SK-N-SH (cell line): Measurements from ENCODE around the gene NXPE3. TPM values are rescaled to one million over a fixed set of nuclear protein-coding genes. Genes with fewer than 3 reads are reported as not detected.

ENCODE experiments used
- CTCF ChIA-PET: fragments of 300-600, 350-600 bp; formaldehyde crosslinking; extraction: SDS; loops from one replicate; lab custom pipeline; 2021; lab: Yijun Ruan, JAX
- POLR2A ChIA-PET: fragments of 350-600 bp; sonication (Branson Sonifier 250); formaldehyde crosslinking; extraction: SDS; loops from one replicate; lab custom pipeline; 2020; ENCODE audit warnings: antibody characterized with exemption, inconsistent platforms; lab: Yijun Ruan, JAX
- DNase-seq: peaks from one replicate; pipeline ENCODE4 v3.0.0; 2012
- H2AFZ ChIP-seq: fragments of 200-600 bp; sonication (generic); 2 replicates; pipeline ENCODE4 v1.8.1; 2016; ENCODE audit warnings: antibody characterized with exemption, mild to moderate bottlenecking, low read depth
- H3F3A ChIP-seq: fragments of 200-600 bp; sonication (generic); replicated peaks from 2 replicates; pipeline ENCODE3; 2016; ENCODE audit warnings: antibody characterized with exemption, mild to moderate bottlenecking; ENCODE audit not compliant: insufficient read depth
- H3K27ac ChIP-seq, 2 experiments: fragments of 200-500 bp in 1 of 2; fragments of 200-600 bp in 1 of 2; sonication (Bioruptor generic) in 1 of 2; sonication (generic), shearing (Covaris generic) in 1 of 2; 2 replicates each; pipeline versions ENCODE4 v1.5.1 to v1.6.1; 2014 to 2016; ENCODE audit warnings: low read depth in 2 of 2, inconsistent platforms in 1 of 2, low read length in 1 of 2, mild to moderate bottlenecking in 1 of 2, mixed read lengths in 1 of 2
- H3K27me3 ChIP-seq: fragments of 200-600 bp; sonication (generic), shearing (Covaris generic); 2 replicates; pipeline ENCODE4 v1.6.1; 2016; ENCODE audit warnings: mixed run types; ENCODE audit not compliant: insufficient read depth
- H3K36me3 ChIP-seq, 2 experiments: fragments of 200-500 bp in 1 of 2; fragments of 200-600 bp in 1 of 2; sonication (Bioruptor generic) in 1 of 2; sonication (generic) in 1 of 2; replicated peaks in 1 of 2; 2 replicates each; pipeline versions ENCODE3 to v1.5.1; 2014 to 2016; ENCODE audit warnings: low read length in 1 of 2, mild to moderate bottlenecking in 1 of 2; ENCODE audit not compliant: insufficient read depth in 2 of 2, control insufficient read depth in 1 of 2
- H3K4me1 ChIP-seq, 2 experiments: fragments of 200-500 bp in 1 of 2; fragments of 200-600 bp in 1 of 2; sonication (Bioruptor generic) in 1 of 2; sonication (generic), shearing (Covaris generic) in 1 of 2; 2 replicates each; pipeline versions ENCODE4 v1.5.1 to v1.6.1; 2014 to 2016; ENCODE audit warnings: low read depth in 1 of 2, low read length in 1 of 2, mixed run types in 1 of 2; ENCODE audit not compliant: insufficient read depth in 2 of 2, control insufficient read depth in 1 of 2
- H3K4me2 ChIP-seq: fragments of 200-600 bp; sonication (generic), shearing (Covaris generic); 2 replicates; pipeline ENCODE4 v1.6.1; 2017; ENCODE audit warnings: mixed run types
- H3K4me3 ChIP-seq, 2 experiments: fragments of 200-500 bp in 1 of 2; fragments of 200-600 bp in 1 of 2; sonication (Bioruptor generic) in 1 of 2; sonication (generic), shearing (Covaris generic) in 1 of 2; 2 replicates each; pipeline versions ENCODE4 v1.5.1 to v1.8.1; 2014 to 2016; ENCODE audit warnings: low read depth in 2 of 2, inconsistent platforms in 1 of 2, low read length in 1 of 2, mild to moderate bottlenecking in 1 of 2, mixed read lengths in 1 of 2, moderate library complexity in 1 of 2
- H3K79me2 ChIP-seq: fragments of 200-600 bp; sonication (generic); 2 replicates; pipeline ENCODE4 v1.8.1; 2017; ENCODE audit warnings: mild to moderate bottlenecking; ENCODE audit not compliant: insufficient read depth
- H3K9ac ChIP-seq: fragments of 200-600 bp; sonication (generic); 2 replicates; pipeline ENCODE4 v1.6.1; 2017; ENCODE audit warnings: mixed run types
- H3K9me2 ChIP-seq: fragments of 200-600 bp; sonication (generic); 2 replicates; pipeline ENCODE4 v1.6.1; 2017; ENCODE audit warnings: mixed run types
- H3K9me3 ChIP-seq: fragments of 200-600 bp; sonication (generic); 2 replicates; pipeline ENCODE4 v1.6.1; 2017; ENCODE audit warnings: mixed run types, mild to moderate bottlenecking, moderate library complexity
- H4K20me1 ChIP-seq: fragments of 200-600 bp; sonication (generic); 2 replicates; pipeline ENCODE4 v1.6.1; 2017; ENCODE audit warnings: mild to moderate bottlenecking, mixed run types; ENCODE audit not compliant: insufficient read depth
- CTCF ChIP-seq: fragments of 200-600 bp; sonication (generic); IDR thresholded peaks from 2 replicates; pipeline ENCODE4 v1.6.1; 2017; ENCODE audit warnings: antibody characterized with exemption, mild to moderate bottlenecking, moderate library complexity
- FOSL2 ChIP-seq: IDR thresholded peaks from 2 replicates; pipeline ENCODE4 v1.4.0; 2012; ENCODE audit warnings: low read depth, mild to moderate bottlenecking, moderate library complexity, borderline replicate concordance
- GABPA ChIP-seq: IDR thresholded peaks from 2 replicates; pipeline ENCODE4 v1.4.0; 2012; ENCODE audit warnings: low read depth, mild to moderate bottlenecking
- JUND ChIP-seq: IDR thresholded peaks from 2 replicates; pipeline ENCODE4 v1.4.0; 2012
- MEF2A ChIP-seq: IDR thresholded peaks from 2 replicates; pipeline ENCODE4 v1.4.0; 2012; ENCODE audit warnings: low read depth, borderline replicate concordance
- NFIC ChIP-seq: IDR thresholded peaks from 2 replicates; pipeline ENCODE4 v1.4.0; 2012; ENCODE audit warnings: borderline replicate concordance
- NRF1 ChIP-seq: IDR thresholded peaks from 2 replicates; pipeline ENCODE4 v1.6.1; 2012; ENCODE audit warnings: low read depth, mild to moderate bottlenecking, low read length
- PBX3 ChIP-seq: IDR thresholded peaks from 2 replicates; pipeline ENCODE4; 2012
- POLR2AphosphoS5 ChIP-seq: IDR thresholded peaks from 2 replicates; pipeline ENCODE4 v1.6.1; 2012; ENCODE audit warnings: low read depth, low read length
- REST ChIP-seq: IDR thresholded peaks from 2 replicates; pipeline ENCODE4 v1.6.1; 2012; ENCODE audit warnings: mild to moderate bottlenecking, low read depth, low read length, moderate library complexity
- RXRA ChIP-seq: IDR thresholded peaks from 2 replicates; pipeline ENCODE4 v1.4.0; 2012; ENCODE audit warnings: low read depth, mild to moderate bottlenecking, borderline replicate concordance
- SIN3A ChIP-seq: IDR thresholded peaks from 2 replicates; pipeline ENCODE4 v1.6.1; 2012; ENCODE audit warnings: low read depth, mild to moderate bottlenecking, low read length, moderate library complexity, borderline replicate concordance
- TAF1 ChIP-seq: IDR thresholded peaks from 2 replicates; pipeline ENCODE4 v1.6.1; 2012; ENCODE audit warnings: low read depth, mild to moderate bottlenecking, low read length, moderate library complexity, borderline replicate concordance
- TCF12 ChIP-seq: IDR thresholded peaks from 2 replicates; pipeline ENCODE4 v1.4.0; 2012
- TEAD4 ChIP-seq: IDR thresholded peaks from 2 replicates; pipeline ENCODE4 v1.4.0; 2012; ENCODE audit warnings: mild to moderate bottlenecking, borderline replicate concordance; ENCODE audit not compliant: insufficient read depth
- YY1 ChIP-seq: IDR thresholded peaks from 2 replicates; pipeline ENCODE4 v1.4.0; 2012; ENCODE audit warnings: low read depth, mild to moderate bottlenecking
- WGBS: methylation state at CpG from one replicate; pipeline ENCODE4 v1.1.6; 2017; ENCODE audit warnings: low lambda C conversion rate; 5-methylcytosine and 5-hydroxymethylcytosine counted together
- polyA plus RNA-seq, 3 experiments: library from polyadenylated mRNA; depleted of rRNA; stranded (reverse); fragments of >200 nt; gene quantifications; 2 replicates each; pipeline ENCODE4 v1.2.3, GENCODE V29; 2012
- TF ChIP-seq, protein P1 (sequence below): IDR thresholded peaks from 2 replicates; pipeline ENCODE4 v1.4.0; 2012; ENCODE audit warnings: low read depth, borderline replicate concordance
- TF ChIP-seq, protein P2 (sequence below): IDR thresholded peaks from 2 replicates; pipeline ENCODE4 v1.4.0; 2012; ENCODE audit warnings: low read depth, borderline replicate concordance

The NXPE3 gene
- polyA plus RNA-seq, 1 of the 3 experiments (the other 2 are of a cell fraction) = 21.3 TPM

DNA sequence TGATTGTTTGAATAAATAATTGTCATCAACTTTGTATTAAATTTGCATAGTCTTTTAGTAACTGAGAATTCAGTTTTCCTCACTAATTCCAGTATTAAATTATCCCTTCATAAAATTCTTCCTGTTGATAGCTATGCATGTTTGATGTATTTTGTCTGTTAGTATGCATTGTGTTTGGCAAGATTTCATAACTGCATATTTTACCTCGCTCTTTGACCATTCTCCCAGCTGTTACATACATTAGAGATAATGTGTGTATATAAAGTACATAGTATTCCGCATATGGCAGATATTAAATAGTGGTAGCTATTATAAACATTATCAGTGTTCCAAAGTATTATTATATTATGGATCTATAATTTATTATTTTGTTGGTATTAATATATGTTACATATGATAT is 59.7 kb downstream of the NXPE3 start:
- ChIA-PET CTCF (interaction anchor here (1.5 kb wide), 1 partner anchor 390 kb away, joined by 5 read pairs; no protein-coding TSS in a partner anchor), POLR2A (no interaction called here)
- H3K27ac ChIP-seq = no peak overlapping the region
- DNase-seq = no peak
- no peaks in the 10 kb centered on the region for H3K27me3 ChIP-seq
- no peaks in the 10 kb centered on the region for H3K79me2 ChIP-seq
- WGBS = 98% methylated on average over 2 of the region's 2 CpGs
- H3K9ac ChIP-seq = no peak overlapping the region
- H3F3A ChIP-seq = no peaks in the 10 kb centered on the region
- peaks cover 0 to 4% of the 10 kb centered on the region in 2 experiments for H3K36me3 ChIP-seq
- H3K4me1 ChIP-seq = no peaks in the 10 kb centered on the region; a peak in 1 of 4 replicates
- no peak overlapping the region for H3K4me3 ChIP-seq
- no peak overlapping the region for H3K4me2 ChIP-seq
- TF ChIP-seq CTCF = no peak
- TF ChIP-seq SIN3A = no peak
- TF ChIP-seq JUND = no peak
- TF ChIP-seq POLR2AphosphoS5 = no peak
- no peak for TF ChIP-seq GABPA
- TF ChIP-seq, all 33 proteins: peak for 0
- H4K20me1 ChIP-seq = no peaks in the 10 kb centered on the region
- no peak overlapping the region for H2AFZ ChIP-seq
- H3K9me3 ChIP-seq = no peaks in the 10 kb centered on the region
- H3K9me2 ChIP-seq = no peaks in the 10 kb centered on the region

DNA sequence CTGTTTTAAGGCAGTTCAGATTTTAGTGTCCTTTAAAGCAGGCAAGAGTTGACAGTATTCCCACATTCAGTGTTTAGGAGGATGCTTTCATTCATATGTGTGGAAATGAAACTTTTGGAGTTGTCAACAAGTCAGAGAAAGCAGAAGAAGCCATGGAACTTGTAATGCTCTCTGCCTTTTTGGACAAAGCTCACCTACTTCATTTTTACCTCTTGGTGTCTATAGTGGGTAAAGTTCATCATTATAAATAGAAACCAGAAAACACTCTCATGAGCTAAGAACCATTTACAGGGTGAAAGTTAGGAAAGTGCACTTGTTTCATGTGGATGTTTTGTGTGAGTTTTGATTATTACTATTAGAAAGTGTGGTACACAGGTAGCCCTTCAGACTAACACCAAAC is 61.1 kb downstream of the NXPE3 start:
- Histone ChIP-seq H3K9me2 (no peaks in the 10 kb centered on the region), H3K9ac (no peak overlapping the region), H3K36me3 (peaks cover 0 to 4% of the 10 kb centered on the region in 2 experiments), H3K27me3 (no peaks in the 10 kb centered on the region), H4K20me1 (no peaks in the 10 kb centered on the region), H3K4me3 (no peak overlapping the region), H3K4me2 (no peak overlapping the region), H2AFZ (no peak overlapping the region), H3K79me2 (no peaks in the 10 kb centered on the region), H3K9me3 (no peaks in the 10 kb centered on the region), H3F3A (no peaks in the 10 kb centered on the region), H3K4me1 (no peaks in the 10 kb centered on the region; a peak in 1 of 4 replicates), H3K27ac (no peak overlapping the region)
- ChIA-PET CTCF (no interaction called here), POLR2A (no interaction called here)
- DNase-seq = no peak
- TF ChIP-seq, protein P1, sequence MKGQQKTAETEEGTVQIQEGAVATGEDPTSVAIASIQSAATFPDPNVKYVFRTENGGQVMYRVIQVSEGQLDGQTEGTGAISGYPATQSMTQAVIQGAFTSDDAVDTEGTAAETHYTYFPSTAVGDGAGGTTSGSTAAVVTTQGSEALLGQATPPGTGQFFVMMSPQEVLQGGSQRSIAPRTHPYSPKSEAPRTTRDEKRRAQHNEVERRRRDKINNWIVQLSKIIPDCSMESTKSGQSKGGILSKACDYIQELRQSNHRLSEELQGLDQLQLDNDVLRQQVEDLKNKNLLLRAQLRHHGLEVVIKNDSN = no peak
- TF ChIP-seq GABPA = no peak
- no peak for TF ChIP-seq TCF12
- TF ChIP-seq PBX3 = no peak
- TF ChIP-seq SIN3A = no peak
- TF ChIP-seq TAF1 = no peak
- TF ChIP-seq NRF1 = no peak
- TF ChIP-seq FOSL2 = no peak
- TF ChIP-seq TEAD4 = no peak
- TF ChIP-seq JUND = no peak
- no peak for TF ChIP-seq RXRA
- no peak for TF ChIP-seq NFIC
- no peak for TF ChIP-seq REST
- no peak for TF ChIP-seq YY1
- TF ChIP-seq, protein P2, sequence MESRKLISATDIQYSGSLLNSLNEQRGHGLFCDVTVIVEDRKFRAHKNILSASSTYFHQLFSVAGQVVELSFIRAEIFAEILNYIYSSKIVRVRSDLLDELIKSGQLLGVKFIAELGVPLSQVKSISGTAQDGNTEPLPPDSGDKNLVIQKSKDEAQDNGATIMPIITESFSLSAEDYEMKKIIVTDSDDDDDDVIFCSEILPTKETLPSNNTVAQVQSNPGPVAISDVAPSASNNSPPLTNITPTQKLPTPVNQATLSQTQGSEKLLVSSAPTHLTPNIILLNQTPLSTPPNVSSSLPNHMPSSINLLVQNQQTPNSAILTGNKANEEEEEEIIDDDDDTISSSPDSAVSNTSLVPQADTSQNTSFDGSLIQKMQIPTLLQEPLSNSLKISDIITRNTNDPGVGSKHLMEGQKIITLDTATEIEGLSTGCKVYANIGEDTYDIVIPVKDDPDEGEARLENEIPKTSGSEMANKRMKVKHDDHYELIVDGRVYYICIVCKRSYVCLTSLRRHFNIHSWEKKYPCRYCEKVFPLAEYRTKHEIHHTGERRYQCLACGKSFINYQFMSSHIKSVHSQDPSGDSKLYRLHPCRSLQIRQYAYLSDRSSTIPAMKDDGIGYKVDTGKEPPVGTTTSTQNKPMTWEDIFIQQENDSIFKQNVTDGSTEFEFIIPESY = no peak
- TF ChIP-seq MEF2A = no peak
